Ascending aorta (tissue), 2 donors: ENCODE data around the gene SCG5. TPM values are rescaled to one million over a fixed set of nuclear protein-coding genes. Genes with fewer than 3 reads are reported as not detected.

Source experiments
- DNase-seq, 2 donors: peaks; one replicate each; pipeline ENCODE4 v3.0.0-alpha.2; 2019; ENCODE audit warnings: low spot score in 2 of 2
- H3K27ac ChIP-seq, 2 donors: fragments of 200-600 bp; sonication (generic); one replicate each; pipeline ENCODE4 v1.5.1; 2016 to 2017; ENCODE audit warnings: mild to moderate bottlenecking in 1 of 2
- H3K27me3 ChIP-seq: fragments of 200-600 bp; sonication (generic); one replicate; pipeline ENCODE4 v1.5.1; 2017
- H3K36me3 ChIP-seq, 2 donors: fragments of 200-600 bp; sonication (generic); one replicate each; pipeline ENCODE4 v1.5.1; 2016
- H3K4me1 ChIP-seq, 2 donors: fragments of 200-600 bp; sonication (generic); one replicate each; pipeline ENCODE4 v1.5.1; 2016 to 2017; ENCODE audit warnings: mild to moderate bottlenecking in 1 of 2
- H3K4me3 ChIP-seq, 2 donors: fragments of 200-600 bp; sonication (generic); one replicate each; pipeline ENCODE4 v1.5.1; 2016 to 2017; ENCODE audit warnings: mild to moderate bottlenecking in 1 of 2
- H3K9me3 ChIP-seq, 2 donors: fragments of 200-600 bp; sonication (generic); one replicate each; pipeline ENCODE4 v1.5.1; 2016
- CTCF ChIP-seq, 3 experiments: fragments of 200-600 bp in 2 of 3; fragments of 450-650 bp in 1 of 3; sonication (generic) in 2 of 3; IDR thresholded peaks; one replicate each; pipeline ENCODE4 v1.5.1; 2016 to 2019; ENCODE audit warnings: antibody characterized with exemption in 3 of 3, mild to moderate bottlenecking in 1 of 3, moderate library complexity in 1 of 3
- intact Hi-C: fragments of 100-400 bp; cut with DNase I; formaldehyde crosslinking; loops from one replicate; pipeline ENCODE4 v1.15.1; 2023
- total RNA-seq: library from RNA; depleted of rRNA; stranded (reverse); fragments of >200 nt; gene quantifications from one replicate; pipeline ENCODE4 v1.1.0, GENCODE V29; 2016

The SCG5 gene
- total RNA-seq, 1 donor from 2014 or later, result not detected

GRCh38 chr15:32649342-32649741 lies 7.8 kb downstream of the SCG5 start:
- no peaks in the 10 kb centered on the region for H3K4me1 ChIP-seq
- H3K4me3 ChIP-seq, result no peak overlapping the region
- intact Hi-C loops, result no loop called here
- no peaks in the 10 kb centered on the region for H3K36me3 ChIP-seq
- no peaks in the 10 kb centered on the region for H3K27me3 ChIP-seq
- H3K27ac ChIP-seq, result no peak overlapping the region
- peak in 1 of 3 experiments; percentile 14 for TF ChIP-seq CTCF (IDR thresholded peaks at IDR 0.05)
- no peak for DNase-seq
- H3K9me3 ChIP-seq, result no peaks in the 10 kb centered on the region

GRCh38 chr15:32651229-32651837 lies 9.8 kb downstream of the SCG5 start:
- intact Hi-C loops, result no loop called here
- no peak for DNase-seq
- Histone ChIP-seq H3K27ac (no peak overlapping the region), H3K27me3 (no peaks in the 10 kb centered on the region), H3K4me1 (no peaks in the 10 kb centered on the region), H3K4me3 (no peak overlapping the region), H3K9me3 (no peaks in the 10 kb centered on the region), H3K36me3 (no peaks in the 10 kb centered on the region)
- TF ChIP-seq CTCF (IDR thresholded peaks at IDR 0.05), result peak; percentile 53 to 80 (median 72)

- no peak for DNase-seq
- no peaks in the 10 kb centered on the region for H3K4me1 ChIP-seq
- no peak overlapping the region for H3K4me3 ChIP-seq
- H3K27me3 ChIP-seq, result no peaks in the 10 kb centered on the region
- intact Hi-C loops, result no loop called here
- no peaks in the 10 kb centered on the region for H3K36me3 ChIP-seq
- no peak overlapping the region for H3K27ac ChIP-seq
- H3K9me3 ChIP-seq, result no peaks in the 10 kb centered on the region
- no peak for TF ChIP-seq CTCF (IDR thresholded peaks at IDR 0.05)
Measured at GRCh38 chr15:32652178-32652577, 10.7 kb downstream of the SCG5 start.

GRCh38 chr15:32656091-32656490 lies 14.6 kb downstream of the SCG5 start:
- no peaks in the 10 kb centered on the region for H3K27me3 ChIP-seq
- no peak overlapping the region for H3K27ac ChIP-seq
- no peak for TF ChIP-seq CTCF (IDR thresholded peaks at IDR 0.05)
- H3K4me3 ChIP-seq, result no peak overlapping the region
- H3K4me1 ChIP-seq, result peaks cover 3 to 4% of the 10 kb centered on the region in 2 donors
- no peak for DNase-seq
- no peaks in the 10 kb centered on the region for H3K9me3 ChIP-seq
- intact Hi-C loops, result no loop called here
- H3K36me3 ChIP-seq, result no peaks in the 10 kb centered on the region

- Histone ChIP-seq H3K27ac (no peak overlapping the region), H3K4me3 (no peak overlapping the region), H3K4me1 (peaks cover 3 to 4% of the 10 kb centered on the region in 2 donors), H3K27me3 (no peaks in the 10 kb centered on the region), H3K36me3 (no peaks in the 10 kb centered on the region), H3K9me3 (no peaks in the 10 kb centered on the region)
- TF ChIP-seq CTCF (IDR thresholded peaks at IDR 0.05), result no peak
- no peak for DNase-seq
- intact Hi-C loops, result no loop called here
Measured at GRCh38 chr15:32656496-32656895, 15.0 kb downstream of the SCG5 start.
